HUES48 (cell line): ENCODE data around the gene XRCC1.
"Not testable (repeated sequence)": the region's sequence is repeated elsewhere in the genome, so short reads cannot be mapped to it uniquely, and the experiment has no call there.

Source experiments
- H3K27ac ChIP-seq: one replicate; pipeline ENCODE4 v1.7.0; 2013; ENCODE audit warnings: low read depth, low read length, inconsistent platforms
- H3K27me3 ChIP-seq: 2 replicates; pipeline ENCODE4 v1.6.1; 2013; ENCODE audit warnings: mild to moderate bottlenecking, low read length; ENCODE audit not compliant: control insufficient read depth, insufficient read depth
- H3K36me3 ChIP-seq: 2 replicates; pipeline ENCODE4 v1.6.1; 2013; ENCODE audit warnings: low read length; ENCODE audit not compliant: control insufficient read depth, insufficient read depth
- H3K4me1 ChIP-seq: 2 replicates; pipeline ENCODE4 v1.6.1; 2013; ENCODE audit warnings: mild to moderate bottlenecking, low read length; ENCODE audit not compliant: control insufficient read depth, insufficient read depth
- H3K4me3 ChIP-seq: 2 replicates; pipeline ENCODE4 v1.5.1; 2013; ENCODE audit warnings: mild to moderate bottlenecking, low read depth, low read length
- H3K9ac ChIP-seq: 2 replicates; pipeline ENCODE4 v1.6.1; 2013; ENCODE audit warnings: mild to moderate bottlenecking, low read depth, low read length, moderate library complexity
- H3K9me3 ChIP-seq: 2 replicates; pipeline ENCODE4 v1.6.1; 2013; ENCODE audit warnings: low read length; ENCODE audit not compliant: control insufficient read depth, insufficient read depth

Gene XRCC1

GRCh38 chr19:43525836-43526771 lies 49.2 kb downstream of the XRCC1 start:
- Histone ChIP-seq H3K27ac (no peak overlapping the region), H3K4me3 (peak overlapping the region; percentile 80)

GRCh38 chr19:43524922-43525835 lies 50.1 kb downstream of the XRCC1 start:
- Histone ChIP-seq H3K27me3 (peaks cover 25% of the 10 kb centered on the region), H3K4me3 (peak overlapping the region; percentile 80), H3K9me3 (no peaks in the 10 kb centered on the region), H3K27ac (no peak overlapping the region), H3K4me1 (peaks cover 6% of the 10 kb centered on the region), H3K9ac (no peak overlapping the region), H3K36me3 (no peaks in the 10 kb centered on the region)

More at GRCh38 chr19:43525836-43526771, 49.2 kb downstream of the XRCC1 start:
- peaks cover 25% of the 10 kb centered on the region for H3K27me3 ChIP-seq
- H3K36me3 ChIP-seq = no peaks in the 10 kb centered on the region
- peaks cover 6% of the 10 kb centered on the region for H3K4me1 ChIP-seq
- no peaks in the 10 kb centered on the region for H3K9me3 ChIP-seq
- no peak overlapping the region for H3K9ac ChIP-seq

GRCh38 chr19:43523696-43524095 lies 51.6 kb downstream of the XRCC1 start:
- not testable (repeated sequence) for H3K27ac ChIP-seq, H3K4me3 ChIP-seq

GRCh38 chr19:43522929-43523328 lies 52.4 kb downstream of the XRCC1 start:
- Histone ChIP-seq H3K27ac (no peak overlapping the region), H3K27me3 (peaks cover 19% of the 10 kb centered on the region), H3K4me3 (no peak overlapping the region), H3K4me1 (peaks cover 9% of the 10 kb centered on the region), H3K9ac (no peak overlapping the region), H3K9me3 (no peaks in the 10 kb centered on the region), H3K36me3 (no peaks in the 10 kb centered on the region)

More at GRCh38 chr19:43523696-43524095, 51.6 kb downstream of the XRCC1 start:
- peaks cover 25% of the 10 kb centered on the region for H3K27me3 ChIP-seq
- not testable (repeated sequence) for H3K36me3 ChIP-seq, H3K9me3 ChIP-seq, H3K4me1 ChIP-seq, H3K9ac ChIP-seq

- Histone ChIP-seq H3K36me3 (no peaks in the 10 kb centered on the region), H3K4me3 (no peak overlapping the region), H3K27ac (no peak overlapping the region), H3K27me3 (no peaks in the 10 kb centered on the region), H3K9ac (no peak overlapping the region), H3K9me3 (no peaks in the 10 kb centered on the region), H3K4me1 (peaks cover 3% of the 10 kb centered on the region; the same call in 1 of the 2 replicates)
These were observed 55.8 kb downstream of the XRCC1 start for GRCh38 chr19:43519436-43520088.

GRCh38 chr19:43518051-43518450 lies 57.3 kb downstream of the XRCC1 start:
- Histone ChIP-seq H3K27me3 (no peaks in the 10 kb centered on the region), H3K4me1 (peaks cover 3% of the 10 kb centered on the region; the same call in 1 of the 2 replicates), H3K4me3 (no peak overlapping the region), H3K36me3 (no peaks in the 10 kb centered on the region), H3K9ac (no peak overlapping the region), H3K9me3 (no peaks in the 10 kb centered on the region), H3K27ac (no peak overlapping the region)

- H3K4me3 ChIP-seq, H3K9ac ChIP-seq, H3K27me3 ChIP-seq, H3K9me3 ChIP-seq, H3K27ac ChIP-seq, H3K4me1 ChIP-seq: not testable (repeated sequence)
- peaks cover 11% of the 10 kb centered on the region; the same call in 1 of the 2 replicates for H3K36me3 ChIP-seq
These were observed 62.9 kb downstream of the XRCC1 start for GRCh38 chr19:43512399-43512798.

GRCh38 chr19:43511324-43511723 lies 64.0 kb downstream of the XRCC1 start:
- Histone ChIP-seq H3K36me3 (peaks cover 11% of the 10 kb centered on the region; the same call in 1 of the 2 replicates), H3K9me3 (no peaks in the 10 kb centered on the region), H3K9ac (no peak overlapping the region), H3K4me1 (no peaks in the 10 kb centered on the region), H3K27ac (no peak overlapping the region), H3K4me3 (no peak overlapping the region), H3K27me3 (no peaks in the 10 kb centered on the region)

- H3K27ac ChIP-seq = no peak overlapping the region
- H3K36me3 ChIP-seq = peaks cover 11% of the 10 kb centered on the region; the same call in 1 of the 2 replicates
- H3K4me1 ChIP-seq = no peaks in the 10 kb centered on the region
- H3K27me3 ChIP-seq = no peaks in the 10 kb centered on the region
- H3K4me3 ChIP-seq = no peak overlapping the region
- H3K9me3 ChIP-seq = no peaks in the 10 kb centered on the region
- H3K9ac ChIP-seq = no peak overlapping the region
These were observed 64.6 kb downstream of the XRCC1 start for GRCh38 chr19:43510713-43511112.

GRCh38 chr19:43507880-43508279 lies 67.4 kb downstream of the XRCC1 start:
- peaks cover 10% of the 10 kb centered on the region for H3K27me3 ChIP-seq
- no peak overlapping the region for H3K9ac ChIP-seq
- H3K27ac ChIP-seq = no peak overlapping the region
- H3K9me3 ChIP-seq = no peaks in the 10 kb centered on the region
- H3K36me3 ChIP-seq = peaks cover 11% of the 10 kb centered on the region; the same call in 1 of the 2 replicates
- H3K4me3 ChIP-seq = no peak overlapping the region
- H3K4me1 ChIP-seq = no peaks in the 10 kb centered on the region; the same call in 1 of the 2 replicates
